Measurements from ENCODE around the gene PGBD4. TPM values are rescaled to one million over a fixed set of nuclear protein-coding genes. Genes with fewer than 3 reads are reported as not detected.

PGBD4 gene
- total RNA-seq, 4 donors from 2014 or later: 0.83 to 2.9 (median 1.8) TPM

DNA sequence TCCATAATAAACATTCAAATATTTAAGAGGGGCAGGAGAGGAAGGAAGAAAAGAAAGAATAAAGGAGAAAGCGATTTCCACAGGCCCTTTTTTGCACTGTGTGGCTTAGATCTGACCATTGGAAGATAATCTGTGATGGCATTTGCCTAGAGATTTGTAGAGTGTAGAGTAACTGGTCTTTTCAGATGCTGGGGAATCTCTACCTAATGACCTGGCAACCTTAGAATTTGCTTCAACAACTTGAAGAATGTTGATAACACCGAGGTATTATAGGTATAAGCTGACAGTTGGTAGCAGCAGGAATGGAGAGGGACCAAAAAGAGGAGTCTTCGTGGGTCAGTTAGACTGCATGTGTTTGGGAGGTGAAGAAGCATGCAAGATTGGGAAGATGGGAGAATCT is 41.9 kb upstream of the PGBD4 start:
- no peak for TF ChIP-seq POLR2A (IDR thresholded peaks at IDR 0.05)
- TF ChIP-seq, protein P1, sequence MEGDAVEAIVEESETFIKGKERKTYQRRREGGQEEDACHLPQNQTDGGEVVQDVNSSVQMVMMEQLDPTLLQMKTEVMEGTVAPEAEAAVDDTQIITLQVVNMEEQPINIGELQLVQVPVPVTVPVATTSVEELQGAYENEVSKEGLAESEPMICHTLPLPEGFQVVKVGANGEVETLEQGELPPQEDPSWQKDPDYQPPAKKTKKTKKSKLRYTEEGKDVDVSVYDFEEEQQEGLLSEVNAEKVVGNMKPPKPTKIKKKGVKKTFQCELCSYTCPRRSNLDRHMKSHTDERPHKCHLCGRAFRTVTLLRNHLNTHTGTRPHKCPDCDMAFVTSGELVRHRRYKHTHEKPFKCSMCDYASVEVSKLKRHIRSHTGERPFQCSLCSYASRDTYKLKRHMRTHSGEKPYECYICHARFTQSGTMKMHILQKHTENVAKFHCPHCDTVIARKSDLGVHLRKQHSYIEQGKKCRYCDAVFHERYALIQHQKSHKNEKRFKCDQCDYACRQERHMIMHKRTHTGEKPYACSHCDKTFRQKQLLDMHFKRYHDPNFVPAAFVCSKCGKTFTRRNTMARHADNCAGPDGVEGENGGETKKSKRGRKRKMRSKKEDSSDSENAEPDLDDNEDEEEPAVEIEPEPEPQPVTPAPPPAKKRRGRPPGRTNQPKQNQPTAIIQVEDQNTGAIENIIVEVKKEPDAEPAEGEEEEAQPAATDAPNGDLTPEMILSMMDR (IDR thresholded peaks at IDR 0.05): no peak
- Histone ChIP-seq H3K9me3 (no peaks in the 10 kb centered on the region), H3K4me1 (no peaks in the 10 kb centered on the region), H3K36me3 (no peaks in the 10 kb centered on the region), H3K27ac (no peak overlapping the region), H3K27me3 (no peaks in the 10 kb centered on the region), H3K4me3 (no peak overlapping the region)
- DNase-seq: no peak

DNA sequence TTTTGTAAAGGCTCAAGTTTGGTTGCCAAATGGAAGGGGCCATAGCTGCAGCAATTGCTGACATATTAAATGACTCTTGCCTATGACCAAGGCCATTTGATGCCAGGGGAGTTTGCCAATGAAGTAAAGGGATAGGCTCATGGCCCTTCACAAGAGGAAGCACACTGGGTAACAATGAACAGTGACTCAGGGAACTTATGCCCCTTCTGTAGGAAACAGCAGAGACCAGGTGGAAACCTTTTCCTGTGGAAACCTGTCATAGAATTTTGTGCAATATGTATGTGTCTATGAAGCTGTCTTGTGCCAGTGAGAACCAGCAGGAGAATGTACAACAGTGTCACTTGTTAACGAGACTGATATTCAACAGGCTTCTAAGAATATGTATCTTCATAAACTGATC is 37.4 kb upstream of the PGBD4 start:
- H3K4me3 ChIP-seq: no peak overlapping the region
- no peaks in the 10 kb centered on the region for H3K36me3 ChIP-seq
- no peak for DNase-seq
- TF ChIP-seq POLR2A (IDR thresholded peaks at IDR 0.05): no peak
- TF ChIP-seq, protein P1 (IDR thresholded peaks at IDR 0.05): no peak
- no peaks in the 10 kb centered on the region for H3K27me3 ChIP-seq
- H3K9me3 ChIP-seq: no peaks in the 10 kb centered on the region
- H3K27ac ChIP-seq: no peak overlapping the region
- no peaks in the 10 kb centered on the region for H3K4me1 ChIP-seq

DNA sequence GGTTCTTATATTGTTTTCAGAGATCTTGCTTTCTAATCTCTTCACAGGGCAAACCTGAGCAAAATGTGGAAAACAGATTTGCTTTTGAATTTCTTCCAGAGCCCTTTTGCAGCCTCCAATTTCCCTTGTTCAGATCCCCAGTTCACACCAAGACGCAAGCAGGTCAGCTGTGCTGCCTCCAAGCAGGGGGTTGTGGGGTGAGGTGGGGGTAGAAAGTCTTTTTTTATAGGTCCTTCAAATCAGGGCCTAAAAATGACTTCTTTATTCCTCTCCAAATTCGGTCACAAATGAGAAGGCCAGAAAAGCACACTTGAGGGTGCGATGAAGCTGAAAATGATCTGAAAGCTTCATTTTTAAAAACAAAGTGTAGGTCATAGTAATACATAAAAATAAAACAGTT is 36.6 kb upstream of the PGBD4 start:
- Histone ChIP-seq H3K36me3 (no peaks in the 10 kb centered on the region), H3K4me1 (no peaks in the 10 kb centered on the region), H3K27ac (no peak overlapping the region), H3K4me3 (no peak overlapping the region), H3K27me3 (no peaks in the 10 kb centered on the region), H3K9me3 (no peaks in the 10 kb centered on the region)
- TF ChIP-seq, protein P1 (IDR thresholded peaks at IDR 0.05): no peak
- TF ChIP-seq POLR2A (IDR thresholded peaks at IDR 0.05): no peak
- DNase-seq: no peak

DNA sequence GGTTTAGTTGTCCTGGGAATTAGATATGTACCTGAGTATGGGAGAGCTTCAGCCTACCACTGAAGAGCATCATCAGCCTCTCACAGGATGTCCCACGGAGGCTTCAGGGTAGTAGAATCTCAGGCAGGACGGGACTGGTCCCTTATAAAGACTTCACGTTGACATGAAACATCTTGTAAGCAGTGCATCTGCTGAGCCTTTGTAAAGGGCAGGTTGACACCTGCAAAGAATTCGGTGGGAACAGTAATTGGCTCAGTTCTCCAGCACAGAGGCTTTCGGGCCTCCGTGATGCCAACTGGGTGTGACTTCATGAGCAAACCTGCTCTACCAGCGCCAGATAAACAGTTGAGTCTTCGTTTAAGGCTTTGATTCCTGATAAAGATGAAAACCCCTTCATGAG is 35.9 kb upstream of the PGBD4 start:
- TF ChIP-seq, protein P1 (IDR thresholded peaks at IDR 0.05): no peak
- TF ChIP-seq POLR2A (IDR thresholded peaks at IDR 0.05): no peak
- no peak overlapping the region for H3K27ac ChIP-seq

DNA sequence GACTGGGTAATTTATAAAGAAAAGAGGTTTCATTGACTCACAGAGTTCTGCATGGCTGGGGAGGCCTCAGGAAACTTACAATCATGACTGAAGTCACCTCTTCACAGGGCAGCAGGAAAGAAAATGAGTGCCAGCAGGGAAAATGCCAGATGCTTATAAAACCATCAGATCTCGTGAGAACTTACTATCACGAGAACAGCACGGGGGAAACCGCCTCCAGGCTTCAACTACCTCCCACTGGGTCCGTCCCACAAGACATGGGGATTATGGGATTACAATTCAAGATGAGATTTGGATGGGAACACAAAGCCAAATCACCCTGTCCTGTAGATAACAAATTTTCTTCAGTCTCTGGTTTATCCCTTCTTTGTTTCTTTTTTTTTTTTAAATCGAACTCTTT is 31.9 kb upstream of the PGBD4 start:
- Histone ChIP-seq H3K27ac (no peak overlapping the region), H3K4me1 (no peaks in the 10 kb centered on the region), H3K9me3 (no peaks in the 10 kb centered on the region), H3K36me3 (no peaks in the 10 kb centered on the region), H3K27me3 (no peaks in the 10 kb centered on the region), H3K4me3 (no peak overlapping the region)
- no peak for TF ChIP-seq POLR2A (IDR thresholded peaks at IDR 0.05)
- DNase-seq: no peak

More for the DNA sequence above, 35.9 kb upstream of the PGBD4 start:
- Histone ChIP-seq H3K4me3 (no peak overlapping the region), H3K9me3 (no peaks in the 10 kb centered on the region), H3K27me3 (no peaks in the 10 kb centered on the region), H3K36me3 (no peaks in the 10 kb centered on the region), H3K4me1 (no peaks in the 10 kb centered on the region)
- DNase-seq: no peak

DNA sequence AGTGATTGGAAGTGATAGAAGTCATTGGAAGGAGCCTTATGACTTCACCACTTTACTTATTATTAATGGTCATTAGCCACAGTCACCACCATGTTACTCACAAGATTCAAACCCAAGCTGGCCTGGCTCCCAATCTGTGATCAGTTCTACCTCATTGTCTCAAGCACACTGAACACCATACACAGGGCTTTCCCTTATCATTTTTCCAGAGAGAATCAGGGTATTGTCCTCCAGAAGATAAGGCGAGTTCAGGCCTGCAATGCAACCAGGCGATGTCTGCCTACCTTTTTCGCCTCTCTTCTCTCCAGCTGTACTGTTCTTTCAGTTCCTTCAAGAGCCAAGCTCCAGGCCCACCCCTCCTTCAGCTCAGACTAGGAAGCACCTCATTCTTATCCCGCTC is 25.1 kb upstream of the PGBD4 start:
- peaks cover 0 to 5% (median 0%) of the 10 kb centered on the region in 4 donors for H3K4me1 ChIP-seq
- no peak overlapping the region for H3K27ac ChIP-seq
- no peak for DNase-seq
- no peaks in the 10 kb centered on the region for H3K27me3 ChIP-seq
- TF ChIP-seq POLR2A (IDR thresholded peaks at IDR 0.05): no peak
- TF ChIP-seq, protein P1 (IDR thresholded peaks at IDR 0.05): no peak
- H3K36me3 ChIP-seq: no peaks in the 10 kb centered on the region
- no peak overlapping the region for H3K4me3 ChIP-seq
- H3K9me3 ChIP-seq: no peaks in the 10 kb centered on the region
